ENCODE results near the gene EMC7. TPM values are rescaled to one million over a fixed set of nuclear protein-coding genes. Genes with fewer than 3 reads are reported as not detected.

EMC7 gene
- polyA plus RNA-seq, 1 donor (not counting 4 experiments of a cell fraction or from before 2014, with no cell fraction given), result 101 TPM

- no peaks in the 10 kb centered on the region for H4K20me1 ChIP-seq (ENCODE audit: control insufficient read depth, extremely low read depth, insufficient read depth, low read length)
- H3K36me3 ChIP-seq (ENCODE audit: control insufficient read depth in 2 of 2, extremely low read depth in 1 of 2, insufficient read depth in 2 of 2, low read length in 2 of 2), result no peaks in the 10 kb centered on the region
- peaks cover 7% of the 10 kb centered on the region for H3K4me1 ChIP-seq (ENCODE audit: control insufficient read depth, extremely low read depth, insufficient read depth, low read length)
- peak within 1 kb of the TSS; percentile 87 for H3K4me2 ChIP-seq (ENCODE audit: control insufficient read depth, extremely low read depth, insufficient read depth, low read depth, low read length)
- dilution Hi-C loops (cut with MboI; ENCODE audit: extremely low pct_ligation_motif_present, low sequenced_read_pairs), result no loop called here
- no peak for FAIRE-seq
- H3K27me3 ChIP-seq (ENCODE audit: control insufficient read depth, extremely low read depth, insufficient read depth, low read length), result no peaks in the 10 kb centered on the region
- H3K9me1 ChIP-seq (ENCODE audit: control insufficient read depth, extremely low read depth, insufficient read depth, low read length), result no peaks in the 10 kb centered on the region
- no peak for DNase-seq (ENCODE audit: low read depth, low spot score)
- H3K27ac ChIP-seq (ENCODE audit: control insufficient read depth, insufficient read depth, low read length), result peak within 1 kb of the TSS; percentile 67
- peaks cover 4% of the 10 kb centered on the region for H3K79me2 ChIP-seq (ENCODE audit: control insufficient read depth, insufficient read depth, low read length)
- peak within 1 kb of the TSS; percentile 88 to 98 (median 90) for H3K4me3 ChIP-seq (ENCODE audit: control insufficient read depth in 2 of 3, extremely low read depth in 1 of 3, insufficient read depth in 2 of 3, low read depth in 1 of 3, low read length in 3 of 3)
- no peaks in the 10 kb centered on the region for H3K9me3 ChIP-seq (ENCODE audit: control insufficient read depth, low read depth, low read length)
- H3K9ac ChIP-seq (ENCODE audit: control insufficient read depth, extremely low read depth, insufficient read depth, low read length), result peak within 1 kb of the TSS; percentile 88
- H2AFZ ChIP-seq (ENCODE audit: control insufficient read depth, low read length), result peak within 1 kb of the TSS; percentile 84
- TF ChIP-seq EZH2 (IDR thresholded peaks at IDR 0.05; ENCODE audit: low read length), result no peak
- no peak for TF ChIP-seq CTCF (optimal IDR thresholded peaks at IDR 0.05 in 1 of 3, IDR thresholded peaks at IDR 0.05 in 1 of 3, conservative IDR thresholded peaks at IDR 0.05 in 1 of 3; ENCODE audit: extremely low read depth in 1 of 3, insufficient read depth in 2 of 3, low read length in 3 of 3)
Measured at GRCh38 chr15:34038871-34039789, 62.5 kb downstream of the EMC7 start, which contains the start of gene AVEN. Gene AVEN (minus strand): TSS chr15:34039204. CDS start chr15:34039046, 158 bp downstream.

GRCh38 chr15:34038023-34038870, 63.4 kb downstream of the EMC7 start:
- DNase-seq (ENCODE audit: low read depth, low spot score) (no peak), FAIRE-seq (no peak)
- Histone ChIP-seq H3K9me1 (ENCODE audit: control insufficient read depth, extremely low read depth, insufficient read depth, low read length) (no peaks in the 10 kb centered on the region), H3K27me3 (ENCODE audit: control insufficient read depth, extremely low read depth, insufficient read depth, low read length) (no peaks in the 10 kb centered on the region), H2AFZ (ENCODE audit: control insufficient read depth, low read length) (peak overlapping the region; percentile 84), H3K9ac (ENCODE audit: control insufficient read depth, extremely low read depth, insufficient read depth, low read length) (peak overlapping the region; percentile 88), H3K9me3 (ENCODE audit: control insufficient read depth, low read depth, low read length) (no peaks in the 10 kb centered on the region), H4K20me1 (ENCODE audit: control insufficient read depth, extremely low read depth, insufficient read depth, low read length) (no peaks in the 10 kb centered on the region), H3K4me2 (ENCODE audit: control insufficient read depth, extremely low read depth, insufficient read depth, low read depth, low read length) (peak overlapping the region; percentile 87), H3K4me3 (ENCODE audit: control insufficient read depth in 2 of 3, extremely low read depth in 1 of 3, insufficient read depth in 2 of 3, low read depth in 1 of 3, low read length in 3 of 3) (peak overlapping the region; percentile 88 to 98 (median 90)), H3K4me1 (ENCODE audit: control insufficient read depth, extremely low read depth, insufficient read depth, low read length) (peaks cover 7% of the 10 kb centered on the region), H3K79me2 (ENCODE audit: control insufficient read depth, insufficient read depth, low read length) (peaks cover 4% of the 10 kb centered on the region), H3K36me3 (ENCODE audit: control insufficient read depth in 2 of 2, extremely low read depth in 1 of 2, insufficient read depth in 2 of 2, low read length in 2 of 2) (no peaks in the 10 kb centered on the region), H3K27ac (ENCODE audit: control insufficient read depth, insufficient read depth, low read length) (peak overlapping the region; percentile 67)
- TF ChIP-seq EZH2 (IDR thresholded peaks at IDR 0.05; ENCODE audit: low read length), result no peak
- TF ChIP-seq CTCF (optimal IDR thresholded peaks at IDR 0.05 in 1 of 3, IDR thresholded peaks at IDR 0.05 in 1 of 3, conservative IDR thresholded peaks at IDR 0.05 in 1 of 3; ENCODE audit: extremely low read depth in 1 of 3, insufficient read depth in 2 of 3, low read length in 3 of 3), result peak in 1 of 3 experiments; percentile 5
- dilution Hi-C loops (cut with MboI; ENCODE audit: extremely low pct_ligation_motif_present, low sequenced_read_pairs), result no loop called here

Other genes with a start within 250 kb of the EMC7 start
- 0.01 to 0.02 TPM in 2 of 3 replicates, not detected in the other for gene CHRM5, start 133.4 kb downstream of the EMC7 start, polyA plus RNA-seq
- gene AVEN, start 62.7 kb downstream of the EMC7 start, polyA plus RNA-seq, result 10.6 to 16.6 TPM (median 14.4 TPM) in 3 replicates
- gene PGBD4, start 221 bp upstream of the EMC7 start, polyA plus RNA-seq, result 1.1 to 2.7 TPM (median 2.3 TPM) in 3 replicates
- 26.9 to 54.0 TPM (median 31.4 TPM) in 3 replicates for gene KATNBL1, start 108.2 kb upstream of the EMC7 start, polyA plus RNA-seq
- gene EMC4, start 123.2 kb upstream of the EMC7 start, polyA plus RNA-seq, result 97.3 to 185 TPM (median 145 TPM) in 3 replicates
- gene SLC12A6, start 235.9 kb upstream of the EMC7 start, polyA plus RNA-seq, result 12.7 to 31.7 TPM (median 24.3 TPM) in 3 replicates
- 492 to 969 TPM (median 663 TPM) in 3 replicates for gene NOP10, start 241.3 kb upstream of the EMC7 start, polyA plus RNA-seq
- gene NUTM1, start 241.5 kb upstream of the EMC7 start, polyA plus RNA-seq, result not detected in 3 replicates